Measurements from ENCODE around the gene C16orf87. TPM values are rescaled to one million over a fixed set of nuclear protein-coding genes. Genes with fewer than 3 reads are reported as not detected.

Gene C16orf87
- polyA plus RNA-seq, 1 donor (not counting 4 experiments of a cell fraction or from before 2014, with no cell fraction given), result 10.2 TPM

- no peaks in the 10 kb centered on the region for H3K9me3 ChIP-seq (ENCODE audit: control insufficient read depth, low read depth, low read length)
- no peak overlapping the region for H3K9ac ChIP-seq (ENCODE audit: control insufficient read depth, extremely low read depth, insufficient read depth, low read length)
- no peaks in the 10 kb centered on the region for H3K79me2 ChIP-seq (ENCODE audit: control insufficient read depth, insufficient read depth, low read length)
- no peak overlapping the region for H3K4me2 ChIP-seq (ENCODE audit: control insufficient read depth, extremely low read depth, insufficient read depth, low read depth, low read length)
- no peaks in the 10 kb centered on the region for H3K9me1 ChIP-seq (ENCODE audit: control insufficient read depth, extremely low read depth, insufficient read depth, low read length)
- no peaks in the 10 kb centered on the region for H3K36me3 ChIP-seq (ENCODE audit: control insufficient read depth in 2 of 2, extremely low read depth in 1 of 2, insufficient read depth in 2 of 2, low read length in 2 of 2)
- H3K4me3 ChIP-seq (ENCODE audit: control insufficient read depth in 2 of 3, extremely low read depth in 1 of 3, insufficient read depth in 2 of 3, low read depth in 1 of 3, low read length in 3 of 3), result no peak overlapping the region
- dilution Hi-C loops (cut with MboI; ENCODE audit: extremely low pct_ligation_motif_present, low sequenced_read_pairs), result no loop called here
- no peaks in the 10 kb centered on the region for H3K27me3 ChIP-seq (ENCODE audit: control insufficient read depth, extremely low read depth, insufficient read depth, low read length)
- FAIRE-seq (no peak), DNase-seq (ENCODE audit: low read depth, low spot score) (no peak)
- H3K4me1 ChIP-seq (ENCODE audit: control insufficient read depth, extremely low read depth, insufficient read depth, low read length), result no peaks in the 10 kb centered on the region
- no peak overlapping the region for H2AFZ ChIP-seq (ENCODE audit: control insufficient read depth, low read length)
- H4K20me1 ChIP-seq (ENCODE audit: control insufficient read depth, extremely low read depth, insufficient read depth, low read length), result no peaks in the 10 kb centered on the region
- H3K27ac ChIP-seq (ENCODE audit: control insufficient read depth, insufficient read depth, low read length), result no peak overlapping the region
- no peak for TF ChIP-seq CTCF (optimal IDR thresholded peaks at IDR 0.05 in 1 of 3, IDR thresholded peaks at IDR 0.05 in 1 of 3, conservative IDR thresholded peaks at IDR 0.05 in 1 of 3; ENCODE audit: extremely low read depth in 1 of 3, insufficient read depth in 2 of 3, low read length in 3 of 3)
- TF ChIP-seq EZH2 (IDR thresholded peaks at IDR 0.05; ENCODE audit: low read length), result no peak
Observed at GRCh38 chr16:46774743-46775177, 56.2 kb downstream of the C16orf87 start.

DNA sequence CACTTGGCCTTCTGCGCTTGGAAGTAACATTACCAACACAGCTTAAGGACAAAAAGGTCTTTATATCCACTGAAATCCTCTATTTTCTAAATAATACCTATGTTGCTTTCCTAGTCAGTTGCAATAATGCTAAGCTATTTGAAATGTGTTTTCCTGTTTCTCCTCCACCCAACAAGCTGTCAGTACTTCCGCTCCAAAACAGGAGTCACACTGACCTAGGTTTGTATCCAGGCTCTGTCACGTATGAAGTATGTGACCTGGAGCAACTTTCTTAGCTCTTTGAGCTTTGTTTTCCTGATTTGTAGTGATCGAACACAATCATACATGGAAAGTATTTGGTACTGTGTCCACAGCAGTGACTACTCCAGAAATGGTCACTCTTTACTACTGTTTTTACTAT, 58.5 kb downstream of the C16orf87 start:
- Histone ChIP-seq H3K4me1 (ENCODE audit: control insufficient read depth, extremely low read depth, insufficient read depth, low read length) (no peaks in the 10 kb centered on the region), H3K79me2 (ENCODE audit: control insufficient read depth, insufficient read depth, low read length) (no peaks in the 10 kb centered on the region), H3K4me3 (ENCODE audit: control insufficient read depth in 2 of 3, extremely low read depth in 1 of 3, insufficient read depth in 2 of 3, low read depth in 1 of 3, low read length in 3 of 3) (no peak overlapping the region), H3K4me2 (ENCODE audit: control insufficient read depth, extremely low read depth, insufficient read depth, low read depth, low read length) (no peak overlapping the region), H2AFZ (ENCODE audit: control insufficient read depth, low read length) (no peak overlapping the region), H3K9me1 (ENCODE audit: control insufficient read depth, extremely low read depth, insufficient read depth, low read length) (no peaks in the 10 kb centered on the region), H3K9me3 (ENCODE audit: control insufficient read depth, low read depth, low read length) (no peaks in the 10 kb centered on the region), H3K27me3 (ENCODE audit: control insufficient read depth, extremely low read depth, insufficient read depth, low read length) (no peaks in the 10 kb centered on the region), H3K27ac (ENCODE audit: control insufficient read depth, insufficient read depth, low read length) (no peak overlapping the region), H3K9ac (ENCODE audit: control insufficient read depth, extremely low read depth, insufficient read depth, low read length) (no peak overlapping the region), H4K20me1 (ENCODE audit: control insufficient read depth, extremely low read depth, insufficient read depth, low read length) (no peaks in the 10 kb centered on the region), H3K36me3 (ENCODE audit: control insufficient read depth in 2 of 2, extremely low read depth in 1 of 2, insufficient read depth in 2 of 2, low read length in 2 of 2) (no peaks in the 10 kb centered on the region)
- dilution Hi-C loops (cut with MboI; ENCODE audit: extremely low pct_ligation_motif_present, low sequenced_read_pairs), result no loop called here
- no peak for TF ChIP-seq CTCF (optimal IDR thresholded peaks at IDR 0.05 in 1 of 3, IDR thresholded peaks at IDR 0.05 in 1 of 3, conservative IDR thresholded peaks at IDR 0.05 in 1 of 3; ENCODE audit: extremely low read depth in 1 of 3, insufficient read depth in 2 of 3, low read length in 3 of 3)
- no peak for TF ChIP-seq EZH2 (IDR thresholded peaks at IDR 0.05; ENCODE audit: low read length)
- DNase-seq (ENCODE audit: low read depth, low spot score) (no peak), FAIRE-seq (no peak)
